Measurements from ENCODE around the gene ASTN2.

DNA sequence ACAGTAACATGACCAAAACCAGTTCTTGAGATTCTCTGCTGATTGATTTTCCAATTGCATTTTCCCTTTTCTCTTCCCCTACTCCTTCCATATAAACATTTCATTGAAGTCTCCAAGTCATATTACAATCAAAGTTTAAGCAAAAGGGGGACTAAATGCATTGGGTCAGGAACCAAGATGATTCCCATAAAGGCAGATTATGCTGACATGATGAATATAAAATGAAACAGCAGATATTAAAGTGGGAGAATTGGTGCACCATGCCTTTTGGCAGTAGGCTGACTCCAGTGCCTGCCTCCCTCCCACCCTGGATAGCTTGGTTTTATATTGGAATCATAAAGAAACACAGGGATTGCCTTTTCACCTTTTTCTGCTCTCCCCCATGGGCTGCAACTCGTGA lies 118.4 kb downstream of the ASTN2 start:
- no peak for TF ChIP-seq RCOR1 (conservative IDR thresholded peaks at IDR 0.05; ENCODE audit: low read depth, low read length)
- TF ChIP-seq, protein P1, sequence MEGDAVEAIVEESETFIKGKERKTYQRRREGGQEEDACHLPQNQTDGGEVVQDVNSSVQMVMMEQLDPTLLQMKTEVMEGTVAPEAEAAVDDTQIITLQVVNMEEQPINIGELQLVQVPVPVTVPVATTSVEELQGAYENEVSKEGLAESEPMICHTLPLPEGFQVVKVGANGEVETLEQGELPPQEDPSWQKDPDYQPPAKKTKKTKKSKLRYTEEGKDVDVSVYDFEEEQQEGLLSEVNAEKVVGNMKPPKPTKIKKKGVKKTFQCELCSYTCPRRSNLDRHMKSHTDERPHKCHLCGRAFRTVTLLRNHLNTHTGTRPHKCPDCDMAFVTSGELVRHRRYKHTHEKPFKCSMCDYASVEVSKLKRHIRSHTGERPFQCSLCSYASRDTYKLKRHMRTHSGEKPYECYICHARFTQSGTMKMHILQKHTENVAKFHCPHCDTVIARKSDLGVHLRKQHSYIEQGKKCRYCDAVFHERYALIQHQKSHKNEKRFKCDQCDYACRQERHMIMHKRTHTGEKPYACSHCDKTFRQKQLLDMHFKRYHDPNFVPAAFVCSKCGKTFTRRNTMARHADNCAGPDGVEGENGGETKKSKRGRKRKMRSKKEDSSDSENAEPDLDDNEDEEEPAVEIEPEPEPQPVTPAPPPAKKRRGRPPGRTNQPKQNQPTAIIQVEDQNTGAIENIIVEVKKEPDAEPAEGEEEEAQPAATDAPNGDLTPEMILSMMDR (IDR thresholded peaks at IDR 0.05 in 2 of 3, conservative IDR thresholded peaks at IDR 0.05 in 1 of 3; ENCODE audit: control insufficient read depth in 2 of 3, extremely low read depth in 1 of 3, insufficient read depth in 1 of 3, low read depth in 3 of 3, low read length in 3 of 3) = no peak
- no peak for TF ChIP-seq CEBPB (IDR thresholded peaks at IDR 0.05; ENCODE audit: borderline replicate concordance in 1 of 2, low read depth in 2 of 2, low read length in 2 of 2)
- TF ChIP-seq POLR2AphosphoS5 (IDR thresholded peaks at IDR 0.05; ENCODE audit: low read length) = no peak
- TF ChIP-seq, protein P2, sequence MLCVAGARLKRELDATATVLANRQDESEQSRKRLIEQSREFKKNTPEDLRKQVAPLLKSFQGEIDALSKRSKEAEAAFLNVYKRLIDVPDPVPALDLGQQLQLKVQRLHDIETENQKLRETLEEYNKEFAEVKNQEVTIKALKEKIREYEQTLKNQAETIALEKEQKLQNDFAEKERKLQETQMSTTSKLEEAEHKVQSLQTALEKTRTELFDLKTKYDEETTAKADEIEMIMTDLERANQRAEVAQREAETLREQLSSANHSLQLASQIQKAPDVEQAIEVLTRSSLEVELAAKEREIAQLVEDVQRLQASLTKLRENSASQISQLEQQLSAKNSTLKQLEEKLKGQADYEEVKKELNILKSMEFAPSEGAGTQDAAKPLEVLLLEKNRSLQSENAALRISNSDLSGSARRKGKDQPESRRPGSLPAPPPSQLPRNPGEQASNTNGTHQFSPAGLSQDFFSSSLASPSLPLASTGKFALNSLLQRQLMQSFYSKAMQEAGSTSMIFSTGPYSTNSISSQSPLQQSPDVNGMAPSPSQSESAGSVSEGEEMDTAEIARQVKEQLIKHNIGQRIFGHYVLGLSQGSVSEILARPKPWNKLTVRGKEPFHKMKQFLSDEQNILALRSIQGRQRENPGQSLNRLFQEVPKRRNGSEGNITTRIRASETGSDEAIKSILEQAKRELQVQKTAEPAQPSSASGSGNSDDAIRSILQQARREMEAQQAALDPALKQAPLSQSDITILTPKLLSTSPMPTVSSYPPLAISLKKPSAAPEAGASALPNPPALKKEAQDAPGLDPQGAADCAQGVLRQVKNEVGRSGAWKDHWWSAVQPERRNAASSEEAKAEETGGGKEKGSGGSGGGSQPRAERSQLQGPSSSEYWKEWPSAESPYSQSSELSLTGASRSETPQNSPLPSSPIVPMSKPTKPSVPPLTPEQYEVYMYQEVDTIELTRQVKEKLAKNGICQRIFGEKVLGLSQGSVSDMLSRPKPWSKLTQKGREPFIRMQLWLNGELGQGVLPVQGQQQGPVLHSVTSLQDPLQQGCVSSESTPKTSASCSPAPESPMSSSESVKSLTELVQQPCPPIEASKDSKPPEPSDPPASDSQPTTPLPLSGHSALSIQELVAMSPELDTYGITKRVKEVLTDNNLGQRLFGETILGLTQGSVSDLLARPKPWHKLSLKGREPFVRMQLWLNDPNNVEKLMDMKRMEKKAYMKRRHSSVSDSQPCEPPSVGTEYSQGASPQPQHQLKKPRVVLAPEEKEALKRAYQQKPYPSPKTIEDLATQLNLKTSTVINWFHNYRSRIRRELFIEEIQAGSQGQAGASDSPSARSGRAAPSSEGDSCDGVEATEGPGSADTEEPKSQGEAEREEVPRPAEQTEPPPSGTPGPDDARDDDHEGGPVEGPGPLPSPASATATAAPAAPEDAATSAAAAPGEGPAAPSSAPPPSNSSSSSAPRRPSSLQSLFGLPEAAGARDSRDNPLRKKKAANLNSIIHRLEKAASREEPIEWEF (IDR thresholded peaks at IDR 0.05; ENCODE audit: insufficient replicate concordance, low read depth, low read length) = no peak
